A549 (cell line): ENCODE results near the gene TNP1. TPM values are rescaled to one million over a fixed set of nuclear protein-coding genes. Genes with fewer than 3 reads are reported as not detected.

Experiments used
- ATAC-seq, 2 experiments: fragments of 200-7000 bp in 1 of 2; fragments of >200 bp in 1 of 2; cut with Nextera tagmentation in 1 of 2; cut with Tn5 transposase in 1 of 2; 3 replicates each; pipeline versions ENCODE4 v1.8.0 to v1.9.1; 2018 to 2020; ENCODE audit warnings: mild to moderate bottlenecking in 1 of 2, moderate library complexity in 1 of 2
- CTCF ChIA-PET: fragments of 300-600 bp; sonication (Branson Sonifier 250); formaldehyde crosslinking; extraction: SDS; loops from one replicate; lab custom pipeline; 2021; ENCODE audit warnings: antibody characterized with exemption, inconsistent platforms; lab: Yijun Ruan, JAX
- POLR2A ChIA-PET: fragments of 350-600 bp; formaldehyde crosslinking; extraction: SDS; loops from one replicate; lab custom pipeline; 2021; ENCODE audit warnings: antibody characterized with exemption, inconsistent platforms; lab: Yijun Ruan, JAX
- DNase-seq, 2 experiments: peaks; one replicate each; pipeline versions ENCODE4 v3.0.0 to v3.0.0-alpha.2; 2011 to 2016; ENCODE audit warnings: low read depth in 1 of 2, low spot score in 1 of 2
- FAIRE-seq: peaks from 2 replicates; lab custom pipeline; 2011; peaks lifted over from hg19 to GRCh38; lab: Jason Lieb, UNC
- H3K27ac ChIP-seq, 2 experiments: fragments of >200 bp; sonication (Bioruptor Twin); formaldehyde crosslinking; 3 replicates each; pipeline ENCODE4 v1.5.1; 2016 to 2017
- H3K4me1 ChIP-seq: fragments of >200 bp; sonication (Bioruptor Twin); formaldehyde crosslinking; 3 replicates; pipeline ENCODE4 v1.6.1; 2016
- H3K4me2 ChIP-seq: fragments of >200 bp; sonication (Bioruptor Twin); formaldehyde crosslinking; 3 replicates; pipeline ENCODE4 v1.6.1; 2016
- H3K4me3 ChIP-seq: fragments of >200 bp; sonication (Bioruptor Twin); formaldehyde crosslinking; 3 replicates; pipeline ENCODE4 v1.5.1; 2016
- H3K9me3 ChIP-seq: fragments of >200 bp; sonication (Bioruptor Twin); formaldehyde crosslinking; 3 replicates; pipeline ENCODE4 v1.6.1; 2016
- ATOH8 ChIP-seq: fragments of 250-450 bp; sonication (Bioruptor Pico); IDR thresholded peaks from 2 replicates; pipeline ENCODE4 v1.5.0; 2020; ENCODE audit warnings: low read depth, mild to moderate bottlenecking, moderate library complexity
- BHLHE40 ChIP-seq: IDR thresholded peaks from 2 replicates; pipeline ENCODE4 v1.6.1; 2012; ENCODE audit warnings: low read depth, low read length, inconsistent platforms
- CBX8 ChIP-seq: fragments of 200-600 bp; sonication (generic); IDR thresholded peaks from 2 replicates; pipeline ENCODE4 v1.6.1; 2016
- CEBPB ChIP-seq, 2 experiments: fragments of >200 bp in 1 of 2; sonication (Bioruptor Twin) in 1 of 2; formaldehyde crosslinking in 1 of 2; IDR thresholded peaks; 2 replicates each; pipeline ENCODE4 v1.6.1; 2012 to 2016
- CHD2 ChIP-seq: fragments of 150-350 bp; IDR thresholded peaks from 2 replicates; pipeline ENCODE4 v1.6.1; 2014; ENCODE audit warnings: low read length; ENCODE audit not compliant: partially characterized antibody
- CHD4 ChIP-seq: fragments of 200-600 bp; sonication (generic); IDR thresholded peaks from 2 replicates; pipeline ENCODE4 v1.6.1; 2016; ENCODE audit warnings: antibody characterized with exemption, mild to moderate bottlenecking, borderline replicate concordance
- EHMT2 ChIP-seq: fragments of 200-600 bp; sonication (generic); IDR thresholded peaks from 2 replicates; pipeline ENCODE4 v1.6.1; 2016; ENCODE audit warnings: antibody characterized with exemption, low read depth, mild to moderate bottlenecking, moderate library complexity
- ELK1 ChIP-seq: fragments of 150-350 bp; IDR thresholded peaks from 2 replicates; pipeline ENCODE4 v1.6.1; 2014; ENCODE audit warnings: low read depth, mild to moderate bottlenecking, low read length
- EP300 ChIP-seq, 2 experiments: fragments of >200 bp; sonication (Bioruptor Twin); formaldehyde crosslinking; IDR thresholded peaks; 2 replicates in 1 of 2; 3 replicates in 1 of 2; pipeline ENCODE4 v1.6.1; 2016 to 2017
- ESRRA ChIP-seq: fragments of 150-350 bp; IDR thresholded peaks from 2 replicates; pipeline ENCODE4 v1.6.1; 2014; ENCODE audit warnings: mild to moderate bottlenecking, low read length, borderline replicate concordance
- FOSB ChIP-seq: fragments of 250-450 bp; sonication (Bioruptor Pico); IDR thresholded peaks from 2 replicates; pipeline ENCODE4 v1.5.0; 2020; ENCODE audit warnings: mild to moderate bottlenecking, moderate library complexity
- HDAC2 ChIP-seq: fragments of 200-600 bp; sonication (generic); IDR thresholded peaks from 2 replicates; pipeline ENCODE4 v1.6.1; 2016
- HEYL ChIP-seq: fragments of 250-450 bp; sonication (Bioruptor Pico); IDR thresholded peaks from 2 replicates; pipeline ENCODE4 v1.8.0; 2021; ENCODE audit warnings: mild to moderate bottlenecking, moderate library complexity
- HMGXB4 ChIP-seq: fragments of 250-450 bp; sonication (Bioruptor Pico); IDR thresholded peaks from 2 replicates; pipeline ENCODE4 v1.5.0; 2021; ENCODE audit warnings: mild to moderate bottlenecking, moderate library complexity, borderline replicate concordance
- HOXA7 ChIP-seq: fragments of 250-450 bp; sonication (Bioruptor Pico); IDR thresholded peaks from 2 replicates; pipeline ENCODE4 v1.5.0; 2020; ENCODE audit warnings: mild to moderate bottlenecking, moderate library complexity
- HOXB5 ChIP-seq: fragments of 250-450 bp; sonication (Bioruptor Pico); IDR thresholded peaks from 2 replicates; pipeline ENCODE4 v1.5.0; 2020; ENCODE audit warnings: mild to moderate bottlenecking, moderate library complexity
- KDM5A ChIP-seq: fragments of 200-600 bp; sonication (generic); IDR thresholded peaks from 2 replicates; pipeline ENCODE4 v1.6.1; 2016; ENCODE audit warnings: antibody characterized with exemption, mild to moderate bottlenecking
- MAFK ChIP-seq: fragments of 450-650 bp; IDR thresholded peaks from 2 replicates; pipeline ENCODE4 v1.6.1; 2014; ENCODE audit not compliant: partially characterized antibody
- NFE2L2 ChIP-seq: fragments of 150-350 bp; conservative IDR thresholded peaks from 2 replicates; pipeline ENCODE4 v1.6.1; 2014; ENCODE audit warnings: low read length
- NPAS2 ChIP-seq: fragments of 250-450 bp; sonication (Bioruptor Pico); IDR thresholded peaks from 2 replicates; pipeline ENCODE4 v1.8.0; 2022; ENCODE audit warnings: mild to moderate bottlenecking, moderate library complexity, borderline replicate concordance
- NR3C1 ChIP-seq: fragments of >200 bp; sonication (Bioruptor Twin); formaldehyde crosslinking; IDR thresholded peaks from 3 replicates; pipeline ENCODE4 v1.6.1; 2017
- PHF8 ChIP-seq: fragments of 200-600 bp; sonication (generic); IDR thresholded peaks from 2 replicates; pipeline ENCODE4 v1.6.1; 2016; ENCODE audit warnings: low read depth, mild to moderate bottlenecking, antibody characterized with exemption, moderate library complexity, borderline replicate concordance
- POLR2A ChIP-seq: IDR thresholded peaks from 2 replicates; pipeline ENCODE4 v1.6.1; 2012; ENCODE audit warnings: mild to moderate bottlenecking, low read length
- SMC3 ChIP-seq: fragments of >200 bp; sonication (Bioruptor Twin); formaldehyde crosslinking; IDR thresholded peaks from 3 replicates; pipeline ENCODE4 v1.6.1; 2018; ENCODE audit warnings: inconsistent platforms
- TFCP2L1 ChIP-seq: fragments of 250-450 bp; sonication (Bioruptor Pico); IDR thresholded peaks from 2 replicates; pipeline ENCODE4 v1.5.0; 2021; ENCODE audit warnings: mild to moderate bottlenecking
- TP53 ChIP-seq: fragments of 250-450 bp; sonication (Bioruptor Pico); IDR thresholded peaks from 2 replicates; pipeline ENCODE4 v1.5.0; 2021; ENCODE audit warnings: mild to moderate bottlenecking, moderate library complexity
- ZC3H11A ChIP-seq: fragments of 450-650 bp; IDR thresholded peaks from 2 replicates; pipeline ENCODE4 v1.6.1; 2014; ENCODE audit warnings: antibody characterized with exemption, mild to moderate bottlenecking
- WGBS: methylation state at CpG from one replicate; pipeline ENCODE4 v1.1.6; 2017; ENCODE audit errors: missing lambda C conversion rate; 5-methylcytosine and 5-hydroxymethylcytosine counted together
- polyA plus RNA-seq, 4 experiments: library from polyadenylated mRNA; depleted of rRNA in 3 of 4; stranded (reverse); fragments of >200 nt; fragmentation: RNase III in 1 of 4; extraction: RNeasy Plus Mini Kit Qiagen cat#74134 plus additional on column Dnase treatment in 1 of 4; gene quantifications; 2 replicates in 3 of 4; 3 replicates in 1 of 4; pipeline ENCODE4 v1.2.3, GENCODE V29; 2011 to 2017

The TNP1 gene
- polyA plus RNA-seq, 2 of the 4 experiments (the other 2 are of a cell fraction) = not detected

- CTCF ChIA-PET = no interaction called here
- TF ChIP-seq MAFK (peak; percentile 61), FOSB (CRISPR knock-in tag) (no peak)
These were observed 2.7 kb downstream of the TNP1 start for GRCh38 chr2:216857131-216857550.

GRCh38 chr2:216856406-216857065 is 3.3 kb downstream of the TNP1 start:
- H3K27ac ChIP-seq = no peak overlapping the region
- ChIA-PET CTCF (no interaction called here), POLR2A (no interaction called here)
- ATAC-seq (no peak), DNase-seq (no peak), FAIRE-seq (no peak)
- H3K9me3 ChIP-seq = no peaks in the 10 kb centered on the region
- TF ChIP-seq KDM5A = no peak
- TF ChIP-seq ATOH8 (CRISPR knock-in tag) = no peak
- TF ChIP-seq HOXA7 (CRISPR knock-in tag) = no peak
- no peak for TF ChIP-seq FOSB (CRISPR knock-in tag)
- no peak for TF ChIP-seq POLR2A
- TF ChIP-seq SMC3 = no peak
- TF ChIP-seq TP53 (CRISPR knock-in tag) = no peak
- TF ChIP-seq HEYL (CRISPR knock-in tag) = no peak
- no peak for TF ChIP-seq ESRRA
- TF ChIP-seq CHD2 = no peak
- no peak for TF ChIP-seq HMGXB4
- TF ChIP-seq CEBPB (IDR thresholded peaks at IDR 0.05) = no peak
- TF ChIP-seq ZC3H11A = no peak
- TF ChIP-seq TFCP2L1 = no peak
- TF ChIP-seq ELK1 = no peak
- TF ChIP-seq EP300 (IDR thresholded peaks at IDR 0.05) = no peak
- no peak for TF ChIP-seq NPAS2 (CRISPR knock-in tag)
- TF ChIP-seq CBX8 = no peak
- no peak for TF ChIP-seq NFE2L2
- no peak for TF ChIP-seq HDAC2
- H3K4me3 ChIP-seq = no peak overlapping the region
- H3K4me1 ChIP-seq = no peaks in the 10 kb centered on the region
- 53% methylated on average over 5 of the region's 5 CpGs for WGBS
- no peak overlapping the region for H3K4me2 ChIP-seq

More at GRCh38 chr2:216857131-216857550, 2.7 kb downstream of the TNP1 start:
- 8% methylated on average over 2 of the region's 3 CpGs for WGBS
- DNase-seq (no peak), ATAC-seq (no peak), FAIRE-seq (no peak)
- Histone ChIP-seq H3K27ac (no peak overlapping the region), H3K4me1 (no peaks in the 10 kb centered on the region), H3K4me2 (no peak overlapping the region), H3K9me3 (no peaks in the 10 kb centered on the region), H3K4me3 (no peak overlapping the region)
- POLR2A ChIA-PET = no interaction called here

GRCh38 chr2:216855605-216856004 is 4.3 kb downstream of the TNP1 start:
- no peaks in the 10 kb centered on the region for H3K9me3 ChIP-seq
- H3K27ac ChIP-seq = no peak overlapping the region
- WGBS = 49% methylated on average over 3 of the region's 3 CpGs
- POLR2A ChIA-PET = no interaction called here
- no peak overlapping the region for H3K4me3 ChIP-seq
- H3K4me2 ChIP-seq = no peak overlapping the region
- ATAC-seq = no peak
- no peak for TF ChIP-seq ZC3H11A
- no peak for TF ChIP-seq NR3C1
- no peak for TF ChIP-seq EHMT2
- TF ChIP-seq POLR2A = no peak
- no peak for TF ChIP-seq BHLHE40
- TF ChIP-seq CHD4 = no peak
- no peak for TF ChIP-seq CHD2
- no peak for TF ChIP-seq EP300 (IDR thresholded peaks at IDR 0.05)
- TF ChIP-seq HOXB5 (CRISPR knock-in tag) = no peak
- TF ChIP-seq PHF8 = no peak
- TF ChIP-seq KDM5A = no peak
- no peak for TF ChIP-seq ELK1
- TF ChIP-seq, all 56 proteins: peak for 0
- H3K4me1 ChIP-seq = no peaks in the 10 kb centered on the region
- CTCF ChIA-PET = no interaction called here
- no peak for FAIRE-seq
- no peak for DNase-seq
